Thyroid gland (tissue), 4 donors: Measurements from ENCODE around the gene VASH1.

Experiments
- CTCF ChIP-seq, 6 experiments: fragments of 200-600 bp in 3 of 6; fragments of 450-650 bp in 3 of 6; sonication (generic) in 3 of 6; IDR thresholded peaks; one replicate each; pipeline ENCODE4 v1.5.1; 2016 to 2019; ENCODE audit warnings: antibody characterized with exemption in 6 of 6, mild to moderate bottlenecking in 2 of 6, inconsistent platforms in 1 of 6, moderate library complexity in 1 of 6
- POLR2A ChIP-seq, 2 donors: fragments of 450-650 bp; IDR thresholded peaks; one replicate each; pipeline ENCODE4 v1.6.1; 2017; ENCODE audit warnings: antibody characterized with exemption in 2 of 2, mild to moderate bottlenecking in 2 of 2, moderate library complexity in 1 of 2

- TF ChIP-seq POLR2A (IDR thresholded peaks at IDR 0.05) = no peak
- no peak for TF ChIP-seq CTCF (IDR thresholded peaks at IDR 0.05)
These were observed 2.1 kb downstream of the VASH1 start for GRCh38 chr14:76763096-76764041.
